HG03442 (cell line): Measurements from ENCODE around the gene GANAB.

Source experiments
- ATAC-seq: cut with Tn5 transposase; IDR thresholded peaks from one replicate; pipeline ENCODE4 v1.9.1; 2021; ENCODE audit warnings: mild to moderate bottlenecking, moderate library complexity; ENCODE audit not compliant: unreplicated experiment

Gene GANAB

DNA sequence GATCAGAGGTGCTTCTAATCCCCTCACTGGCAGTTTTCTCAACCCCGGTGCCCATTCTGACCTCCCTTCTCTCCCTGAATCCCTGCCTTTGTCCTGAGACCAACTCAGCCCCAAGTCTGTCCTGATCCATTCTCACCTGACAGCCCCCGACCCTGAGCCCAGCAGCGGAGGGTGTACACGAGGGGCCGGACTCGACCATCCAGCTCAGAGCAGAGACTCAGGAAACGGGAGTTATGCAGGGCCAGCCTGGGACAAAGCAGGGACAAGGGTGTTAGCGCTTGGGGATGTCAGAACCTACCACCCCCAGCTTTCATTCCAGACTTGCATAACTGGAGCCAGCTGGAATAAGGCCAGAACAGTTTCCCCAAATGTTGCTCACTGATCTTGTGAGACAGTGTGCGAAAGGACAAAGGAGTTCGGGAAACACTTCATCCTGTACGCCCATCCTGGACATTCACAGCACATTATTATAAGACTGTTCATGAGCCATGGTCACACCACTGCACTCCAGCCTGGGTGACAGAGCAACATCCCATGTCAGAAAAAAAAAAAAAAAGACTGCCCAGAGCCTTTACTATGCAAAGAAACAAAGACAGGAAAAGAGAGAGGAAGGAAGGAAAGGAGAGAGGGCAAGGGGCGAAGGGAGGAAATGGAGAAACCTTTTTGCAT is 69.2 kb downstream of the GANAB start:
- ATAC-seq = no peak

- ATAC-seq = no peak
These were observed 70.6 kb downstream of the GANAB start for GRCh38 chr11:62575837-62576236.

- no peak for ATAC-seq
These were observed 71.3 kb downstream of the GANAB start for GRCh38 chr11:62575156-62575555.
